Small intestine (tissue), 7 donors: ENCODE results near the gene CCR6. TPM values are rescaled to one million over a fixed set of nuclear protein-coding genes. Genes with fewer than 3 reads are reported as not detected.
A peak's percentile ranks its signal among the peaks of the same experiment; 100 is the strongest.

ENCODE experiments used
- DNase-seq, 2 donors: peaks; one replicate each; pipeline versions ENCODE4 v3.0.0 to v3.0.0-alpha.2; 2013
- FAIRE-seq: peaks from 2 replicates; lab custom pipeline; 2012; peaks lifted over from hg19 to GRCh38; lab: Jason Lieb, UNC
- H3K27ac ChIP-seq, 3 donors: one replicate each; pipeline ENCODE4 v1.5.1; 2013; ENCODE audit warnings: low read length in 2 of 3, mild to moderate bottlenecking in 2 of 3, control low read depth in 1 of 3, inconsistent platforms in 1 of 3, low read depth in 1 of 3, moderate library complexity in 1 of 3
- H3K27me3 ChIP-seq, 3 donors: one replicate each; pipeline ENCODE4 v1.6.1; 2013; ENCODE audit warnings: low read length in 3 of 3, inconsistent platforms in 1 of 3; ENCODE audit not compliant: control insufficient read depth in 3 of 3, insufficient read depth in 3 of 3
- H3K36me3 ChIP-seq, 3 donors: one replicate each; pipeline ENCODE4 v1.6.1; 2013; ENCODE audit warnings: low read length in 3 of 3, inconsistent platforms in 1 of 3, low read depth in 1 of 3, mild to moderate bottlenecking in 1 of 3, moderate library complexity in 1 of 3; ENCODE audit not compliant: control insufficient read depth in 3 of 3, insufficient read depth in 2 of 3
- H3K4me1 ChIP-seq, 3 donors: one replicate each; pipeline ENCODE4 v1.6.1; 2013; ENCODE audit warnings: low read length in 2 of 3, inconsistent platforms in 1 of 3, low read depth in 1 of 3, mild to moderate bottlenecking in 1 of 3, moderate library complexity in 1 of 3; ENCODE audit not compliant: control insufficient read depth in 3 of 3, insufficient read depth in 2 of 3
- H3K4me3 ChIP-seq, 3 donors: one replicate each; pipeline ENCODE4 v1.5.1; 2013; ENCODE audit warnings: low read length in 3 of 3, control low read depth in 1 of 3, inconsistent platforms in 1 of 3, low read depth in 1 of 3, mild to moderate bottlenecking in 1 of 3, moderate library complexity in 1 of 3
- H3K9me3 ChIP-seq, 2 donors: one replicate each; pipeline ENCODE4 v1.6.1; 2013; ENCODE audit warnings: low read depth in 1 of 2, low read length in 1 of 2; ENCODE audit not compliant: control insufficient read depth in 2 of 2, insufficient read depth in 1 of 2
- WGBS, 3 donors: extraction: QIAGEN DNeasy Blood & Tissue Kit; methylation state at CpG; one replicate each; pipeline ENCODE4 v1.1.7; 2013; 5-methylcytosine and 5-hydroxymethylcytosine counted together
- polyA plus RNA-seq, 4 donors: library from polyadenylated mRNA; stranded (reverse) in 3 of 4; unstranded in 1 of 4; fragments of 200-250 nt in 3 of 4; fragments of 120-200 nt in 1 of 4; gene quantifications; one replicate each; pipeline versions ENCODE4 v1.2.1 to v1.2.3, GENCODE V29; 2013
- donor health status: healthy with polysubstance abuse.
- donor health status: control.
- donor health status: control.
- donor health status: Bipolar disorder and iron deficiency.
- donor health status: healthy.

CCR6 gene
- polyA plus RNA-seq, 4 donors = 0.54 to 5.8 (median 1.1) TPM

GRCh38 chr6:167111597-167111996 lies 11.3 kb upstream of the CCR6 start:
- H3K4me1 ChIP-seq = no peaks in the 10 kb centered on the region
- no peak overlapping the region for H3K4me3 ChIP-seq
- no peaks in the 10 kb centered on the region for H3K9me3 ChIP-seq
- H3K27me3 ChIP-seq = no peaks in the 10 kb centered on the region
- DNase-seq (no peak), FAIRE-seq (no peak)
- H3K36me3 ChIP-seq = no peaks in the 10 kb centered on the region
- WGBS, 3 donors = 58 to 73% (median 68%) methylated on average over 3 of the region's 3 CpGs
- H3K27ac ChIP-seq = peak overlapping the region in 1 of 3 donors; percentile 32

- H3K4me1 ChIP-seq = no peaks in the 10 kb centered on the region
- DNase-seq = no peak
- FAIRE-seq = no peak
- WGBS, 3 donors = 73 to 94% (median 86%) methylated on average over 8 of the region's 8 CpGs
- H3K27ac ChIP-seq = peak overlapping the region in 1 of 3 donors; percentile 7
- no peaks in the 10 kb centered on the region for H3K27me3 ChIP-seq
- no peak overlapping the region for H3K4me3 ChIP-seq
- no peaks in the 10 kb centered on the region for H3K36me3 ChIP-seq
- H3K9me3 ChIP-seq = no peaks in the 10 kb centered on the region
Measured at GRCh38 chr6:167112421-167112820, 10.5 kb upstream of the CCR6 start.

- Histone ChIP-seq H3K27me3 (no peaks in the 10 kb centered on the region), H3K27ac (peak overlapping the region in 1 of 3 donors; percentile 62), H3K9me3 (no peaks in the 10 kb centered on the region), H3K4me3 (no peak overlapping the region), H3K36me3 (no peaks in the 10 kb centered on the region), H3K4me1 (no peaks in the 10 kb centered on the region)
- DNase-seq = no peak
- FAIRE-seq = no peak
- 52 to 60% (median 53%) methylated on average over 8 of the region's 8 CpGs for WGBS, 3 donors
Measured at GRCh38 chr6:167113047-167113754, 9.7 kb upstream of the CCR6 start.

- 69 to 84% (median 73%) methylated on average over 24 to 25 of the region's 25 CpGs for WGBS, 3 donors
- no peaks in the 10 kb centered on the region for H3K36me3 ChIP-seq
- H3K4me1 ChIP-seq = no peaks in the 10 kb centered on the region
- FAIRE-seq = no peak
- no peaks in the 10 kb centered on the region for H3K9me3 ChIP-seq
- H3K4me3 ChIP-seq = no peak overlapping the region
- no peaks in the 10 kb centered on the region for H3K27me3 ChIP-seq
- peak in 1 of 2 donors; percentile 22 for DNase-seq
- peak overlapping the region in 1 of 3 donors; percentile 18 for H3K27ac ChIP-seq
Measured at GRCh38 chr6:167113935-167114910, 8.7 kb upstream of the CCR6 start.

GRCh38 chr6:167115054-167115453 lies 7.8 kb upstream of the CCR6 start:
- FAIRE-seq = no peak
- no peak for DNase-seq
- 84 to 87% (median 84%) methylated on average over 10 of the region's 10 CpGs for whole genome bisulfite sequencing, 3 donors

GRCh38 chr6:167116109-167116837 lies 6.6 kb upstream of the CCR6 start:
- H3K36me3 ChIP-seq = no peaks in the 10 kb centered on the region
- H3K9me3 ChIP-seq = peaks cover 0 to 3% of the 10 kb centered on the region in 2 donors
- no peaks in the 10 kb centered on the region for H3K27me3 ChIP-seq
- H3K4me3 ChIP-seq = peak overlapping the region in 1 of 3 donors; percentile 27
- DNase-seq (peak in 1 of 2 donors; percentile 27), FAIRE-seq (no peak)
- WGBS, 3 donors = 46 to 59% (median 52%) methylated on average over 24 to 25 of the region's 25 CpGs
- H3K27ac ChIP-seq = peak overlapping the region in 1 of 3 donors; percentile 10
- H3K4me1 ChIP-seq = peaks cover 0 to 12% (median 0%) of the 10 kb centered on the region in 3 donors

More at GRCh38 chr6:167115054-167115453, 7.8 kb upstream of the CCR6 start:
- no peaks in the 10 kb centered on the region for H3K36me3 ChIP-seq
- H3K4me3 ChIP-seq = no peak overlapping the region
- H3K4me1 ChIP-seq = peaks cover 0 to 2% (median 0%) of the 10 kb centered on the region in 3 donors
- H3K27me3 ChIP-seq = no peaks in the 10 kb centered on the region
- no peak overlapping the region for H3K27ac ChIP-seq
- peaks cover 0 to 3% of the 10 kb centered on the region in 2 donors for H3K9me3 ChIP-seq

GRCh38 chr6:167116838-167117228 lies 6.1 kb upstream of the CCR6 start:
- DNase-seq (no peak), FAIRE-seq (no peak)
- peaks cover 0 to 17% (median 0%) of the 10 kb centered on the region in 3 donors for H3K4me1 ChIP-seq
- H3K4me3 ChIP-seq = no peak overlapping the region
- H3K27ac ChIP-seq = no peak overlapping the region
- no peaks in the 10 kb centered on the region for H3K36me3 ChIP-seq
- no peaks in the 10 kb centered on the region for H3K27me3 ChIP-seq
- peaks cover 0 to 3% of the 10 kb centered on the region in 2 donors for H3K9me3 ChIP-seq
- 66 to 77% (median 69%) methylated on average over 14 of the region's 14 CpGs for WGBS, 3 donors

- FAIRE-seq = no peak
- WGBS, 3 donors = 48 to 70% (median 61%) methylated on average over 7 of the region's 7 CpGs
- H3K4me1 ChIP-seq = peaks cover 0 to 23% (median 2%) of the 10 kb centered on the region in 3 donors
- H3K27ac ChIP-seq = no peak overlapping the region
- H3K27me3 ChIP-seq = no peaks in the 10 kb centered on the region
- DNase-seq = no peak
- peaks cover 0 to 3% of the 10 kb centered on the region in 2 donors for H3K9me3 ChIP-seq
- no peak overlapping the region for H3K4me3 ChIP-seq
- no peaks in the 10 kb centered on the region for H3K36me3 ChIP-seq
Measured at GRCh38 chr6:167118006-167118405, 4.9 kb upstream of the CCR6 start.
